Transverse colon (tissue), 4 donors: Measurements from ENCODE around the gene LEUTX. TPM values are rescaled to one million over a fixed set of nuclear protein-coding genes. Genes with fewer than 3 reads are reported as not detected.

ENCODE experiments used
- DNase-seq: peaks from one replicate; pipeline ENCODE4 v3.0.0-alpha.2; 2019
- H3K27ac ChIP-seq, 4 donors: fragments of 200-600 bp; sonication (generic); 2 replicates each; pipeline ENCODE4 v1.5.1; 2016 to 2018; ENCODE audit warnings: inconsistent platforms in 4 of 4
- H3K27me3 ChIP-seq: fragments of 200-600 bp; sonication (generic); 2 replicates; pipeline ENCODE4 v1.5.1; 2017; ENCODE audit warnings: inconsistent platforms
- H3K36me3 ChIP-seq, 4 donors: fragments of 200-600 bp; sonication (generic); 2 replicates each; pipeline ENCODE4 v1.5.1; 2017 to 2019; ENCODE audit warnings: inconsistent platforms in 4 of 4
- H3K4me1 ChIP-seq, 4 donors: fragments of 200-600 bp; sonication (generic); 2 replicates each; pipeline ENCODE4 v1.5.1; 2017 to 2020; ENCODE audit warnings: inconsistent platforms in 4 of 4
- H3K4me3 ChIP-seq, 4 donors: fragments of 200-600 bp; sonication (generic); 1 replicate in 1 of 4; 2 replicates in 3 of 4; pipeline versions ENCODE4 v1.5.1 to v1.6.1; 2017 to 2019; ENCODE audit warnings: inconsistent platforms in 4 of 4
- H3K9me3 ChIP-seq, 2 donors: fragments of 200-600 bp; sonication (generic); 2 replicates each; pipeline ENCODE4 v1.5.1; 2017 to 2019; ENCODE audit warnings: inconsistent platforms in 2 of 2
- EP300 ChIP-seq: sonication (generic); formaldehyde crosslinking; IDR thresholded peaks from one replicate; pipeline ENCODE4 v1.6.1; 2017; ENCODE audit warnings: antibody characterized with exemption, low read depth
- POLR2A ChIP-seq: fragments of 450-650 bp; IDR thresholded peaks from one replicate; pipeline ENCODE4 v1.6.1; 2016; ENCODE audit warnings: antibody characterized with exemption, mild to moderate bottlenecking, moderate library complexity
- POLR2AphosphoS5 ChIP-seq, 3 donors: sonication (generic); formaldehyde crosslinking; IDR thresholded peaks; one replicate each; pipeline ENCODE4 v1.6.1; 2016; ENCODE audit warnings: antibody characterized with exemption in 3 of 3
- WGBS, 2 donors: methylation state at CpG; one replicate each; pipeline ENCODE4 v1.1.5; 2018; ENCODE audit warnings: low coverage in 1 of 2; 5-methylcytosine and 5-hydroxymethylcytosine counted together
- in situ Hi-C, 4 donors: fragments of 200-750 bp; cut with MboI; loops; one replicate each; pipeline versions ENCODE4 v1.15.0 to v1.15.1; 2017; ENCODE audit warnings: low sequenced_read_pairs in 3 of 4, low pct_ligation_motif_present in 1 of 4, low pct_unique_long_range_greater_than_20kb in 1 of 4
- intact Hi-C: fragments of 100-400 bp; cut with DNase I; formaldehyde crosslinking; loops from one replicate; pipeline ENCODE4 v1.15.1; 2023; ENCODE audit warnings: low total_unique reads
- total RNA-seq, 4 donors: library from RNA; depleted of rRNA; stranded (reverse); fragments of >200 nt; gene quantifications; one replicate each; pipeline ENCODE4 v1.1.0, GENCODE V29; 2016
- TF ChIP-seq, protein P1 (sequence below), 5 experiments: fragments of 200-600 bp in 3 of 5; fragments of 450-650 bp in 2 of 5; sonication (generic) in 3 of 5; IDR thresholded peaks; 1 replicate in 2 of 5; 2 replicates in 3 of 5; pipeline ENCODE4 v1.5.1; 2016 to 2017; ENCODE audit warnings: antibody characterized with exemption in 5 of 5, inconsistent platforms in 3 of 5, mild to moderate bottlenecking in 2 of 5, moderate library complexity in 1 of 5

Gene LEUTX
- total RNA-seq, 4 donors from 2014 or later, result not detected

DNA sequence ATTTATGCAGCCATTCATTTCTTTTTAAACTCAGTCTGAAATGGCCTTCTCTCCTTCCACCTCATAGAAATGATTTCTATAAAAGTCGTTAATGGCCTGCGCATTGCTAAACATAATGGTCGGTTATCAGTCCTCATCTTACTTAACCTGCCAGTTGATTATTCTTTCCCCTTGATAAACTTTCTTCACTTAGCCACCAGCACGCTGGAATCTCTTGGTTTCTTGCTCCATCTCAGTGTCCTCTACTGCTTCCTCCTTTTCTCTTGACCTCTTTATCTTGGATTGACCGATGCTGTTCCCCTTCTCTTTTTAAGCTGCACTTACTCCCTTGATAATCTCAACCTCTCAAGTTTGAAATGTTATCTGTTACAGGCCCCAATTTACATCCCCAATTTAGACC lies 28.7 kb upstream of the LEUTX start:
- no peak for DNase-seq
- in situ Hi-C loops, result no loop called here
- H3K27ac ChIP-seq, result no peak overlapping the region
- WGBS, 2 donors, result 80 to 84% methylated on average over 5 of the region's 5 CpGs
- no peaks in the 10 kb centered on the region for H3K36me3 ChIP-seq
- no peaks in the 10 kb centered on the region for H3K4me1 ChIP-seq
- H3K4me3 ChIP-seq, result no peak overlapping the region
- no peaks in the 10 kb centered on the region for H3K9me3 ChIP-seq
- H3K27me3 ChIP-seq, result peaks cover 13% of the 10 kb centered on the region
- TF ChIP-seq, protein P1, sequence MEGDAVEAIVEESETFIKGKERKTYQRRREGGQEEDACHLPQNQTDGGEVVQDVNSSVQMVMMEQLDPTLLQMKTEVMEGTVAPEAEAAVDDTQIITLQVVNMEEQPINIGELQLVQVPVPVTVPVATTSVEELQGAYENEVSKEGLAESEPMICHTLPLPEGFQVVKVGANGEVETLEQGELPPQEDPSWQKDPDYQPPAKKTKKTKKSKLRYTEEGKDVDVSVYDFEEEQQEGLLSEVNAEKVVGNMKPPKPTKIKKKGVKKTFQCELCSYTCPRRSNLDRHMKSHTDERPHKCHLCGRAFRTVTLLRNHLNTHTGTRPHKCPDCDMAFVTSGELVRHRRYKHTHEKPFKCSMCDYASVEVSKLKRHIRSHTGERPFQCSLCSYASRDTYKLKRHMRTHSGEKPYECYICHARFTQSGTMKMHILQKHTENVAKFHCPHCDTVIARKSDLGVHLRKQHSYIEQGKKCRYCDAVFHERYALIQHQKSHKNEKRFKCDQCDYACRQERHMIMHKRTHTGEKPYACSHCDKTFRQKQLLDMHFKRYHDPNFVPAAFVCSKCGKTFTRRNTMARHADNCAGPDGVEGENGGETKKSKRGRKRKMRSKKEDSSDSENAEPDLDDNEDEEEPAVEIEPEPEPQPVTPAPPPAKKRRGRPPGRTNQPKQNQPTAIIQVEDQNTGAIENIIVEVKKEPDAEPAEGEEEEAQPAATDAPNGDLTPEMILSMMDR (IDR thresholded peaks at IDR 0.05), result no peak
- TF ChIP-seq POLR2A (no peak), POLR2AphosphoS5 (IDR thresholded peaks at IDR 0.05) (no peak), EP300 (no peak)
- intact Hi-C loops, result no loop called here

DNA sequence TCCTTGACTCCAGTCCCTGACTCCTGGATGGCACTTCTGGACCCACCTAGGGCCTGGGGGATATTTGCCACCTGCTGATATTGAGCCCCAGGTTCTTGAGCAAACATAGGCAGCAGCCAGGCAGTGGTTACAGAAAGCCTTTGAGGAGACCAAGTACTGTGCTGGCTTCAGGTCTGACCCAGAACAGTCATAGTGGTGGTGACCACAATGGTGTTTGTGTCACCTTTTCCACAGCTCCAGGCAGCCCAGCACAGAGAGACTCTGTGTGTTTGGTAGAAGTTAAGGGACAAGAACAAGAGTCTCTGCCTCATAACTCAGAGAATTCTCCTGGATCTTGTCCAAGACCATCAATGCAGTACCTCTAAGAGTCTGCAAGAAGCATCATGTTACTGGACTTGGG lies 26.3 kb upstream of the LEUTX start:
- Histone ChIP-seq H3K4me3 (no peak overlapping the region), H3K27me3 (peaks cover 12% of the 10 kb centered on the region), H3K36me3 (no peaks in the 10 kb centered on the region), H3K27ac (no peak overlapping the region), H3K4me1 (no peaks in the 10 kb centered on the region), H3K9me3 (no peaks in the 10 kb centered on the region)
- TF ChIP-seq POLR2AphosphoS5 (IDR thresholded peaks at IDR 0.05), result no peak
- intact Hi-C loops, result no loop called here
- in situ Hi-C loops, result no loop called here
- DNase-seq, result no peak

DNA sequence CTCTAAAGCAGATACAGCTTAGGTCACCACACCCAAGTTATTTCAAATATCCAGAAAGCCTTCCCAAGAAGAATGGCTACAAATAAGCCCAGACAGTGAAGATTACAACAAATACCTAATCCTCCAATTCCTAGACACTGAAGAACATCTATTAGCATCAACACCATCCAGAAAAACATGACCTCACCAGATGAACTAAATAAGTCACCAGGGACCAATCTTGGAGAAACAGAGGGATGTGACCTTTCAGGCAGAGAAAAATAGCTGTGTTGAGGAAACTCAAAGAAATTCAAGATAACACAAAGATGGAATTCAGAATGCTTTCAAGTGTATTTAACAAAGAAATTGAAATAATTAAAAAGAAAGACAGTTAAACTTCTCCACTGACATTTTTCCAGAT lies 25.9 kb upstream of the LEUTX start:
- Histone ChIP-seq H3K27ac (no peak overlapping the region), H3K9me3 (no peaks in the 10 kb centered on the region), H3K4me1 (no peaks in the 10 kb centered on the region), H3K4me3 (no peak overlapping the region), H3K36me3 (no peaks in the 10 kb centered on the region), H3K27me3 (peaks cover 14% of the 10 kb centered on the region)
- in situ Hi-C loops, result no loop called here
- no peak for DNase-seq
- intact Hi-C loops, result no loop called here
- TF ChIP-seq POLR2AphosphoS5 (IDR thresholded peaks at IDR 0.05) (no peak), POLR2A (no peak), EP300 (no peak)
- TF ChIP-seq, protein P1 (IDR thresholded peaks at IDR 0.05), result no peak

- H3K27me3 ChIP-seq, result peaks cover 25% of the 10 kb centered on the region
- H3K4me1 ChIP-seq, result no peaks in the 10 kb centered on the region
- H3K36me3 ChIP-seq, result no peaks in the 10 kb centered on the region
- in situ Hi-C loops (no loop called here), intact Hi-C loops (no loop called here)
- DNase-seq, result no peak
- no peaks in the 10 kb centered on the region for H3K9me3 ChIP-seq
- TF ChIP-seq POLR2A, result no peak
- no peak for TF ChIP-seq EP300
- no peak for TF ChIP-seq POLR2AphosphoS5 (IDR thresholded peaks at IDR 0.05)
- TF ChIP-seq, protein P1 (IDR thresholded peaks at IDR 0.05), result no peak
- H3K4me3 ChIP-seq, result no peak overlapping the region
- WGBS, 2 donors, result 62 to 71% methylated on average over 2 of the region's 2 CpGs
- H3K27ac ChIP-seq, result no peak overlapping the region
These were observed 24.1 kb upstream of the LEUTX start for GRCh38 chr19:39754544-39754943.

DNA sequence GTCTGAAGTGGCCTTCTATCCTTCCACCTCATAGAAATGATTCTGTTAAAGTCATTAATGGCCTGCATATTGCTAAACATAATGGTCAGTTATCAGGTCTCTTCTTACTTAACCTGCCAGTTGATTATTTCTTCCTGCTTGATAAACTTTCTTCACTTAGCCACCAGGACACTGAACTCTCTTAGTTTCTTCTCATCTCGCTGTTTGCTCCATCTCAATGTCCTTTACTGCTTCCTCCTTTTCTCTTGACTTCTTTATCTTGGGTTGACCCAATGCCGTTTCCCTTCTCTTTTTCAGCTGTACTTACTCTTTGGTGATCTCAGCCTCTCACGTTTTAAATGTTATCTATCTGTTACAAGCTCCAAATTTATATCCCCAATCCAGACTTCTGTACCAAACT lies 23.7 kb upstream of the LEUTX start:
- WGBS, 2 donors, result 52 to 58% methylated on average over 3 of the region's 3 CpGs
- H3K4me1 ChIP-seq, result no peaks in the 10 kb centered on the region
- TF ChIP-seq POLR2A (no peak), POLR2AphosphoS5 (IDR thresholded peaks at IDR 0.05) (no peak), EP300 (no peak)
- TF ChIP-seq, protein P1 (IDR thresholded peaks at IDR 0.05), result no peak
- peaks cover 25% of the 10 kb centered on the region for H3K27me3 ChIP-seq
- intact Hi-C loops (no loop called here), in situ Hi-C loops (no loop called here)
- no peak for DNase-seq
- no peak overlapping the region for H3K4me3 ChIP-seq
- H3K27ac ChIP-seq, result no peak overlapping the region
- H3K9me3 ChIP-seq, result no peaks in the 10 kb centered on the region
- no peaks in the 10 kb centered on the region for H3K36me3 ChIP-seq
